NCI-H1105 (cell line): ENCODE measurements around the gene RGS3.

Experiments
- DNase-seq: peaks from one replicate; lab custom pipeline; 2025; lab: John Stamatoyannopoulos, UW

RGS3 gene

GRCh38 chr9:113600871-113601614 is 137.5 kb downstream of the RGS3 start:
- DNase-seq, result no peak

GRCh38 chr9:113601656-113602055 is 138.1 kb downstream of the RGS3 start:
- DNase-seq, result no peak

GRCh38 chr9:113602126-113603047 is 138.9 kb downstream of the RGS3 start:
- peak; percentile 32 for DNase-seq

- no peak for DNase-seq
Observed at GRCh38 chr9:113603048-113603375, 139.5 kb downstream of the RGS3 start.

- DNase-seq, result no peak
Observed at GRCh38 chr9:113603773-113604172, 140.2 kb downstream of the RGS3 start.

- no peak for DNase-seq
Observed at GRCh38 chr9:113604393-113604792, 140.9 kb downstream of the RGS3 start.

GRCh38 chr9:113606510-113606909 is 143.0 kb downstream of the RGS3 start:
- no peak for DNase-seq

GRCh38 chr9:113608082-113608685 is 144.7 kb downstream of the RGS3 start:
- no peak for DNase-seq

GRCh38 chr9:113609562-113610318 is 146.2 kb downstream of the RGS3 start:
- DNase-seq, result no peak

- no peak for DNase-seq
Observed at GRCh38 chr9:113611461-113612215, 148.1 kb downstream of the RGS3 start.

- DNase-seq, result no peak
Observed at GRCh38 chr9:113612216-113612747, 148.8 kb downstream of the RGS3 start.

- DNase-seq, result no peak
Observed at GRCh38 chr9:113612828-113613227, 149.3 kb downstream of the RGS3 start.

- no peak for DNase-seq
Observed at GRCh38 chr9:113613815-113614413, 150.4 kb downstream of the RGS3 start.

- DNase-seq, result no peak
Observed at GRCh38 chr9:113614843-113615648, 151.5 kb downstream of the RGS3 start.

- no peak for DNase-seq
Observed at GRCh38 chr9:113616116-113616515, 152.6 kb downstream of the RGS3 start.

GRCh38 chr9:113616621-113617496 is 153.3 kb downstream of the RGS3 start:
- no peak for DNase-seq

- no peak for DNase-seq
Observed at GRCh38 chr9:113617550-113617949, 154.0 kb downstream of the RGS3 start.

- no peak for DNase-seq
Observed at GRCh38 chr9:113618836-113619490, 155.4 kb downstream of the RGS3 start.
